Measurements from ENCODE around the gene OPHN1. TPM values are rescaled to one million over a fixed set of nuclear protein-coding genes. Genes with fewer than 3 reads are reported as not detected.
A peak's percentile ranks its signal among the peaks of the same experiment; 100 is the strongest.

Gene OPHN1
- total and polyA plus RNA-seq, 12 donors, result 2.1 to 7.1 (median 5.2) TPM

DNA sequence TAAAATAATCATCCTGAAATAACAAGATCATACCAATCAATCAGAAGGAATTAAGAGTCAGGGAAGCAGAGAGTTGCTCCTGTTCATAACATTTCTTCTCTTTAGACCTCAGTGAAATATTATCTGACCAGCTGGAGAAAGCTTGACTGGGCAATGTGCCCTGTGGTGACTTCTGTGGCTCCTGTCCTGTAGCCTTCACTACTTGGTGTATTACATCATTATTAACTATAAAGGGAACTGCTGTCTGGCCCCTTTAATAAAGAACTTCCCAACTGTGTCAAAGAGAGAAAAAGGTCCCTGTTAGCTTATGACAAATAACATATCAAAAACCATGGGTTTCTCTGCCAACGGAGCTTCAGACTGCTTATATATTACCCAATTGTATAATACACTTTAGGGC, 18.0 kb downstream of the OPHN1 start:
- no peaks in the 10 kb centered on the region for H3K36me3 ChIP-seq
- peak overlapping the region in 4 of 10 donors; percentile 25 to 48 (median 37) for H3K27ac ChIP-seq
- H3K27me3 ChIP-seq, result peaks cover 0 to 19% (median 0%) of the 10 kb centered on the region in 7 donors
- WGBS, 2 donors, result 48 to 69% methylated on average over 1 of the region's 1 CpG
- H3K4me3 ChIP-seq, result no peak overlapping the region
- H3K4me1 ChIP-seq, result peaks cover 0 to 43% (median 11%) of the 10 kb centered on the region in 9 donors
- peak; percentile 28 to 40 for DNase-seq
- intact Hi-C loops (cut with DNase I), result no loop called here
- TF ChIP-seq, protein P1, sequence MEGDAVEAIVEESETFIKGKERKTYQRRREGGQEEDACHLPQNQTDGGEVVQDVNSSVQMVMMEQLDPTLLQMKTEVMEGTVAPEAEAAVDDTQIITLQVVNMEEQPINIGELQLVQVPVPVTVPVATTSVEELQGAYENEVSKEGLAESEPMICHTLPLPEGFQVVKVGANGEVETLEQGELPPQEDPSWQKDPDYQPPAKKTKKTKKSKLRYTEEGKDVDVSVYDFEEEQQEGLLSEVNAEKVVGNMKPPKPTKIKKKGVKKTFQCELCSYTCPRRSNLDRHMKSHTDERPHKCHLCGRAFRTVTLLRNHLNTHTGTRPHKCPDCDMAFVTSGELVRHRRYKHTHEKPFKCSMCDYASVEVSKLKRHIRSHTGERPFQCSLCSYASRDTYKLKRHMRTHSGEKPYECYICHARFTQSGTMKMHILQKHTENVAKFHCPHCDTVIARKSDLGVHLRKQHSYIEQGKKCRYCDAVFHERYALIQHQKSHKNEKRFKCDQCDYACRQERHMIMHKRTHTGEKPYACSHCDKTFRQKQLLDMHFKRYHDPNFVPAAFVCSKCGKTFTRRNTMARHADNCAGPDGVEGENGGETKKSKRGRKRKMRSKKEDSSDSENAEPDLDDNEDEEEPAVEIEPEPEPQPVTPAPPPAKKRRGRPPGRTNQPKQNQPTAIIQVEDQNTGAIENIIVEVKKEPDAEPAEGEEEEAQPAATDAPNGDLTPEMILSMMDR (IDR thresholded peaks at IDR 0.05), result no peak
- H3K9me3 ChIP-seq, result no peaks in the 10 kb centered on the region
- peak in 7 of 8 donors; percentile 58 to 92 (median 81) for ATAC-seq

DNA sequence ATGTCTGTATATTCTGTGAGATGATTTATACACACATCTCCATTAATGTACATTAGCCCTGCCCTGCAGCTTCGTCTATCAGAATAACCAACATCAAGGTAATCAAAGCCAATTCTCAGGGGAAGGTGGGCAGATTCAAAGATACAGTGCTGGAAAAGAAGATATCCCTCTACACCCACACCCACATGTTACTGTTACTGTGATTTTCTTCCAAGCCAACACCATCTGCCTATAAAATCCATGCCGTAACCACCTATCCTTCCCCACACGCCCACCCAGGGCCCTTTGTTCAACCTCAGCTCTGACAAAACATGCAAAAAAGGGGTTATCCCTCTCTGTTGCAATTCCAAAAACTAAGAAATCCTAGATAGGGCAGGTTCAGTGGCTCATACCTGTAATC, 20.0 kb downstream of the OPHN1 start:
- H3K4me1 ChIP-seq, result peaks cover 0 to 45% (median 17%) of the 10 kb centered on the region in 9 donors
- 95 to 96% methylated on average over 3 of the region's 3 CpGs for WGBS, 2 donors
- TF ChIP-seq, protein P1 (IDR thresholded peaks at IDR 0.05), result no peak

DNA sequence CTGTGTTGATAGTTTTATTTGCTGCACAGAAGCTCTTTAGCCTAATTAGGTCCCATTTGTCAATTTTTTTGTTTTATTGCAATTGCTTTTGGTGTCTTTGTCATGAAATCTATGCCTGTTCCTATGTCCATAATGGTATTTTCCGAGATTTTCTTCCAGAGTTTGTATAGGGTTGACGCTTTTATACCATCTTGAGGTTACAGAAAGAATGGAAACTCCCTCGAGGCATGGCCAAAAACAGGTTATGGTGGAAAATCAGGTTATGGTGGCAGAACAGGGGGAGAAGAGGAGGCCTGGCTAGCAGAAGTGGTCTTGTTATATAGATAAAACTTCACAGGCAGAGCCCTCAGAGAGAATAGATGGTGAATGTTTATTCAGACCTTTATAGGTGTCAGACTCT, 21.6 kb downstream of the OPHN1 start:
- 94 to 96% methylated on average over 3 of the region's 3 CpGs for WGBS, 2 donors
- intact Hi-C loops (cut with DNase I), result no loop called here
- TF ChIP-seq, protein P1 (IDR thresholded peaks at IDR 0.05), result no peak

More for the DNA sequence above, 20.0 kb downstream of the OPHN1 start:
- no peak for ATAC-seq
- intact Hi-C loops (cut with DNase I), result no loop called here
- no peak overlapping the region for H3K4me3 ChIP-seq
- H3K27ac ChIP-seq, result peak overlapping the region in 2 of 10 donors; percentile 14 to 60
- H3K27me3 ChIP-seq, result peaks cover 0 to 31% (median 0%) of the 10 kb centered on the region in 7 donors
- no peak for DNase-seq
- H3K36me3 ChIP-seq, result no peaks in the 10 kb centered on the region
- no peaks in the 10 kb centered on the region for H3K9me3 ChIP-seq

DNA sequence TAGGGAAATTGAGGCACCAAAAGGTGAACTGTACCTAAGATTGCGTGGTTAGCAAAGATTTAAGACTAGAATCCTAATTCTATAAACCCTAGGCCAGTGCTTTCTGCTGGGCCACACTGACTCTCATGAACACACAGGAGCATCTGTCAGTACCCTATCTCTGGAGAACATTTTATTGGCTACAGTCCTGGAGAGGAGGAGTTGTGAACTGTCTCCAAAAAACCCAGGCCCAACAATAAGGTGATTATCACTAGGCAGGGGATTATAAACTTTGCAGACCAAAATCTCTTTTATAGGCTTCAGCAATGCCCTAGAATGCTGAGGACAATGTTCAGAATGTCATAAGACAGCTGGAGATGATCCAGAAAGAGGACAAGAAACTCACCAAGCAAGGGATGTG, 24.1 kb downstream of the OPHN1 start:
- no peaks in the 10 kb centered on the region for H3K9me3 ChIP-seq
- peaks cover 0 to 22% (median 0%) of the 10 kb centered on the region in 7 donors for H3K27me3 ChIP-seq
- no peaks in the 10 kb centered on the region for H3K36me3 ChIP-seq
- DNase-seq (peak in 1 of 2 donors; percentile 10), ATAC-seq (peak in 5 of 8 donors; percentile 70 to 86 (median 72))
- TF ChIP-seq, protein P1 (IDR thresholded peaks at IDR 0.05), result no peak
- peaks cover 0 to 17% (median 7%) of the 10 kb centered on the region in 9 donors for H3K4me1 ChIP-seq
- WGBS, 2 donors, result 72 to 77% methylated on average over 1 of the region's 1 CpG
- intact Hi-C loops (cut with DNase I), result no loop called here
- no peak overlapping the region for H3K4me3 ChIP-seq
- H3K27ac ChIP-seq, result peak overlapping the region in 3 of 10 donors; percentile 1 to 25 (median 10)

More for the DNA sequence above, 21.6 kb downstream of the OPHN1 start:
- DNase-seq (no peak), ATAC-seq (no peak)
- peaks cover 0 to 35% (median 17%) of the 10 kb centered on the region in 9 donors for H3K4me1 ChIP-seq
- H3K9me3 ChIP-seq, result no peaks in the 10 kb centered on the region
- no peak overlapping the region for H3K27ac ChIP-seq
- H3K4me3 ChIP-seq, result no peak overlapping the region
- H3K36me3 ChIP-seq, result no peaks in the 10 kb centered on the region
- H3K27me3 ChIP-seq, result peaks cover 0 to 31% (median 0%) of the 10 kb centered on the region in 7 donors
